H54 (cell line): ENCODE data around the gene SSR4.

Source experiments
- DNase-seq: peaks from one replicate; pipeline ENCODE4 v3.0.0; 2011; ENCODE audit warnings: low spot score, mixed read lengths; ENCODE audit not compliant: insufficient read length
- FAIRE-seq: peaks from 3 replicates; lab custom pipeline; 2011; peaks lifted over from hg19 to GRCh38; lab: Jason Lieb, UNC
- POLR2A ChIP-seq: IDR thresholded peaks from 2 replicates; pipeline ENCODE4 v1.6.1; 2011; ENCODE audit warnings: low read depth, mild to moderate bottlenecking, low read length

Gene SSR4

GRCh38 chrX:153773218-153773611 is 21.3 kb upstream of the SSR4 start:
- TF ChIP-seq POLR2A: no peak
- no peak for FAIRE-seq
- DNase-seq: no peak

- no peak for TF ChIP-seq POLR2A
- DNase-seq (no peak), FAIRE-seq (no peak)
Measured at GRCh38 chrX:153773741-153774575, 20.5 kb upstream of the SSR4 start.

- FAIRE-seq (no peak), DNase-seq (no peak)
- no peak for TF ChIP-seq POLR2A
Measured at GRCh38 chrX:153774576-153775292, 19.7 kb upstream of the SSR4 start.

- no peak for FAIRE-seq
- DNase-seq: no peak
- TF ChIP-seq POLR2A: no peak
Measured at GRCh38 chrX:153775293-153776119, 19.0 kb upstream of the SSR4 start.

- DNase-seq (no peak), FAIRE-seq (no peak)
- TF ChIP-seq POLR2A: no peak
Measured at GRCh38 chrX:153776120-153776599, 18.3 kb upstream of the SSR4 start.

- FAIRE-seq (no peak), DNase-seq (no peak)
- no peak for TF ChIP-seq POLR2A
Measured at GRCh38 chrX:153776611-153777045, 17.8 kb upstream of the SSR4 start.

- TF ChIP-seq POLR2A: no peak
- FAIRE-seq: no peak
- no peak for DNase-seq
Measured at GRCh38 chrX:153777261-153778090, 17.0 kb upstream of the SSR4 start.

- TF ChIP-seq POLR2A: no peak
- FAIRE-seq (no peak), DNase-seq (no peak)
Measured at GRCh38 chrX:153778181-153778580, 16.3 kb upstream of the SSR4 start.

GRCh38 chrX:153778684-153779101 is 15.8 kb upstream of the SSR4 start:
- FAIRE-seq: no peak
- DNase-seq: no peak

GRCh38 chrX:153779891-153780677 is 14.4 kb upstream of the SSR4 start:
- DNase-seq (no peak), FAIRE-seq (no peak)
- TF ChIP-seq POLR2A: no peak

More at GRCh38 chrX:153778684-153779101, 15.8 kb upstream of the SSR4 start:
- no peak for TF ChIP-seq POLR2A

GRCh38 chrX:153780678-153781427 is 13.6 kb upstream of the SSR4 start, which contains the start of gene SRPK3:
Gene SRPK3 (plus strand): TSS chrX:153781041. CDS start chrX:153781087, 46 bp downstream.
- DNase-seq (no peak), FAIRE-seq (no peak)
- TF ChIP-seq POLR2A: no peak

- FAIRE-seq (no peak), DNase-seq (no peak)
- TF ChIP-seq POLR2A: no peak
Measured at GRCh38 chrX:153781428-153782047, 12.9 kb upstream of the SSR4 start.
